ENCODE results near the gene TBC1D3B.

GRCh38 chr17:36135465-36135864 is 41.0 kb downstream of the TBC1D3B start:
- no peak for TF ChIP-seq POLR2A (IDR thresholded peaks at IDR 0.05)
- no peak for TF ChIP-seq CTCF (IDR thresholded peaks at IDR 0.05)

All from body of pancreas (tissue), 4 donors.